ENCODE results near the gene TMEM132D. TPM values are rescaled to one million over a fixed set of nuclear protein-coding genes. Genes with fewer than 3 reads are reported as not detected.

TMEM132D gene
- total and polyA plus RNA-seq, 8 donors = 0.26 to 2.5 (median 0.88) TPM; not detected in 1

DNA sequence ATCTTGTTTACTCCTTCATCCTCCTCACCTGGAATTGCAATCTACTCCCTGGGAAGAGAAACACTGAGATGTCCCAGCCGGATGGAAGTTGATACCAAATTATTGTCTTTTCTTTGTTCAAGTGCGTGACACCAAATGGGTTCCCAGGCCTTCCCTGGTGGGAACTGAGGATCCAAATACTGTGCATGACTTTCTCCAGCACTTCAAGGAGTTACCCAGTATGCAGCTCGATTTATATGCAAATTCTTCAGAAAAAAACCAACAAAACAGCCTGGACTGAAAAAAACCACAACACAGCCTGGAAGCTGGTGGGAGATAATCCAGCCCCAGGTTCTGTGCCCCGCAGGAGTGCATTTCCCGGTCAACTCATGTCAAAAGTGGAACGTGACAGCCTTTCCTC is 740.0 kb downstream of the TMEM132D start:
- Histone ChIP-seq H3K4me3 (no peak overlapping the region), H3K27me3 (no peaks in the 10 kb centered on the region), H3K27ac (no peak overlapping the region), H3K4me1 (no peaks in the 10 kb centered on the region), H3K36me3 (no peaks in the 10 kb centered on the region), H3K9me3 (peaks cover 0 to 9% of the 10 kb centered on the region in 2 donors)
- DNase-seq (no peak), ATAC-seq (no peak)
- TF ChIP-seq, protein P1, sequence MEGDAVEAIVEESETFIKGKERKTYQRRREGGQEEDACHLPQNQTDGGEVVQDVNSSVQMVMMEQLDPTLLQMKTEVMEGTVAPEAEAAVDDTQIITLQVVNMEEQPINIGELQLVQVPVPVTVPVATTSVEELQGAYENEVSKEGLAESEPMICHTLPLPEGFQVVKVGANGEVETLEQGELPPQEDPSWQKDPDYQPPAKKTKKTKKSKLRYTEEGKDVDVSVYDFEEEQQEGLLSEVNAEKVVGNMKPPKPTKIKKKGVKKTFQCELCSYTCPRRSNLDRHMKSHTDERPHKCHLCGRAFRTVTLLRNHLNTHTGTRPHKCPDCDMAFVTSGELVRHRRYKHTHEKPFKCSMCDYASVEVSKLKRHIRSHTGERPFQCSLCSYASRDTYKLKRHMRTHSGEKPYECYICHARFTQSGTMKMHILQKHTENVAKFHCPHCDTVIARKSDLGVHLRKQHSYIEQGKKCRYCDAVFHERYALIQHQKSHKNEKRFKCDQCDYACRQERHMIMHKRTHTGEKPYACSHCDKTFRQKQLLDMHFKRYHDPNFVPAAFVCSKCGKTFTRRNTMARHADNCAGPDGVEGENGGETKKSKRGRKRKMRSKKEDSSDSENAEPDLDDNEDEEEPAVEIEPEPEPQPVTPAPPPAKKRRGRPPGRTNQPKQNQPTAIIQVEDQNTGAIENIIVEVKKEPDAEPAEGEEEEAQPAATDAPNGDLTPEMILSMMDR (IDR thresholded peaks at IDR 0.05) = no peak
- intact Hi-C loops (cut with DNase I) = no loop called here

DNA sequence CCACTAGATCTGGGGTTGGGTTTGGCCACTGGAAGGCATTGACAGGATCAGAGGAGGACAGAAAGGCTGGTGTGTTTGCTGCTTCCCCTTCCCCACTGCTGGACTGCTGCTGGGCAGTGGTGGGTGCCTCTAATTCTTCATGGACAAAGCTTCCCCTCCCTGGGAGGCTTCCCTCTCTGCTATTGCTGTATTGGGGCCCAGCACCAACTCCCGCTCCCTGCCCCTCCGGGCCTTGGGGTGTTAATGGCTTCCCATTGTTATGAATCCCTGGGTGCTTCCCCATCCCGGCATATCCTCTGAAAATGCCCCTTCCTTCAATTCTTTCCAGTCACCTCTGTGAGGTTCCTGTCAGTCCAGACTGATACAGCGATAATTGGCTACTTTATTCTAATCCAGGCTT is 740.4 kb downstream of the TMEM132D start:
- peaks cover 0 to 9% of the 10 kb centered on the region in 2 donors for H3K9me3 ChIP-seq
- TF ChIP-seq, protein P1 (IDR thresholded peaks at IDR 0.05) = no peak
- DNase-seq = no peak
- H3K36me3 ChIP-seq = no peaks in the 10 kb centered on the region
- no peak for ATAC-seq
- intact Hi-C loops (cut with DNase I) = no loop called here
- H3K27ac ChIP-seq = no peak overlapping the region
- no peaks in the 10 kb centered on the region for H3K4me1 ChIP-seq
- no peaks in the 10 kb centered on the region for H3K27me3 ChIP-seq
- H3K4me3 ChIP-seq = no peak overlapping the region

DNA sequence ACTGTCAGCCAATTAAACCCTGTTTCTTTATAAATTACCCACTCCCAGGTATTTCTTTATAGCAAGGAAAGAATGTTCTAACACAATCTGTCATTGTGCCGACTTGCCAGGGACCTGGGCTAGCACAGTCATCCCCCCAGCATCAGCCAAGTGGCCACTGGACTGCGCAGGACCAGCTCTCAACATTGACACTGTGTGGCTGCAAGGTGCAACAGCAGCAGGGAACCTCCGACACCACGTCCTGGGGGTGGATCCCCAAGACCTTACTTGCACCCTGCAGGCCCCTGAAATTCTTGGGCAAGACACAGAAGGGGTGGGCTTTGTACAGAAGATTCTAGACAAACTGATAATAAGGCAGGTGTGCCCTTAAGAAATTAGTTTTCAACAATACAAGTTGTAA is 741.0 kb downstream of the TMEM132D start:
- Histone ChIP-seq H3K4me3 (no peak overlapping the region), H3K36me3 (no peaks in the 10 kb centered on the region), H3K4me1 (no peaks in the 10 kb centered on the region), H3K9me3 (peaks cover 0 to 9% of the 10 kb centered on the region in 2 donors), H3K27me3 (no peaks in the 10 kb centered on the region), H3K27ac (no peak overlapping the region)
- DNase-seq = no peak
- TF ChIP-seq, protein P1 (IDR thresholded peaks at IDR 0.05) = no peak
- intact Hi-C loops (cut with DNase I) = no loop called here
- ATAC-seq = no peak

GRCh38 chr12:129161511-129161910 is 742.3 kb downstream of the TMEM132D start:
- Histone ChIP-seq H3K27ac (no peak overlapping the region), H3K9me3 (peaks cover 0 to 9% of the 10 kb centered on the region in 2 donors), H3K4me1 (no peaks in the 10 kb centered on the region), H3K4me3 (no peak overlapping the region), H3K36me3 (no peaks in the 10 kb centered on the region), H3K27me3 (no peaks in the 10 kb centered on the region)
- DNase-seq = no peak
- no peak for ATAC-seq
- intact Hi-C loops (cut with DNase I) = no loop called here
- TF ChIP-seq, protein P1 (IDR thresholded peaks at IDR 0.05) = no peak

- ATAC-seq (no peak), DNase-seq (no peak)
- no peaks in the 10 kb centered on the region for H3K4me1 ChIP-seq
- no peaks in the 10 kb centered on the region for H3K27me3 ChIP-seq
- intact Hi-C loops (cut with DNase I) = no loop called here
- H3K27ac ChIP-seq = no peak overlapping the region
- H3K4me3 ChIP-seq = no peak overlapping the region
- TF ChIP-seq, protein P1 (IDR thresholded peaks at IDR 0.05) = no peak
- H3K36me3 ChIP-seq = no peaks in the 10 kb centered on the region
- peaks cover 0 to 9% of the 10 kb centered on the region in 2 donors for H3K9me3 ChIP-seq
Observed at GRCh38 chr12:129160282-129160681, 743.5 kb downstream of the TMEM132D start.
